K562 (cell line): ENCODE data around the gene HSF4. TPM values are rescaled to one million over a fixed set of nuclear protein-coding genes. Genes with fewer than 3 reads are reported as not detected.

ENCODE experiments used
- ATF1 ChIP-seq, 2 experiments: fragments of 450-650 bp in 1 of 2; IDR thresholded peaks; 2 replicates each; pipeline ENCODE4 v1.6.1; 2016; ENCODE audit warnings: missing compliant biosample characterization in 1 of 2, missing genetic modification characterization in 1 of 2
- CBX3 ChIP-seq, 2 experiments: IDR thresholded peaks; 1 replicate in 1 of 2; 2 replicates in 1 of 2; pipeline ENCODE4 v1.6.1; 2012; ENCODE audit warnings: inconsistent platforms in 2 of 2, low read length in 2 of 2, borderline replicate concordance in 1 of 2, control low read depth in 1 of 2
- CREB1 ChIP-seq, 2 experiments: sonication (generic) in 1 of 2; formaldehyde crosslinking in 1 of 2; IDR thresholded peaks; 2 replicates each; pipeline versions ENCODE4 v1.6.1 to v1.8.0; 2012 to 2022; ENCODE audit warnings: inconsistent platforms in 1 of 2, mild to moderate bottlenecking in 1 of 2, missing genetic modification reagents in 1 of 2, moderate library complexity in 1 of 2
- EP400 ChIP-seq: fragments of 450-650 bp; IDR thresholded peaks from 2 replicates; pipeline ENCODE4 v1.6.1; 2017; ENCODE audit warnings: antibody characterized with exemption, mild to moderate bottlenecking, moderate library complexity
- GABPA ChIP-seq: fragments of 200-800 bp; sonication (Bioruptor generic); conservative IDR thresholded peaks from 2 replicates; pipeline ENCODE4 v1.6.1; 2016; ENCODE audit warnings: low read depth, missing genetic modification characterization, missing compliant biosample characterization
- HMGN3 ChIP-seq: IDR thresholded peaks from 2 replicates; pipeline ENCODE4 v1.6.1; 2011; ENCODE audit warnings: borderline replicate concordance, low read depth, mild to moderate bottlenecking, mixed read lengths, low read length; ENCODE audit not compliant: insufficient read length; ENCODE audit errors: extremely low read depth
- MAZ ChIP-seq, 2 experiments: fragments of 450-650 bp in 1 of 2; sonication (generic) in 1 of 2; formaldehyde crosslinking; IDR thresholded peaks in 1 of 2; conservative IDR thresholded peaks in 1 of 2; 2 replicates each; pipeline versions ENCODE4 v1.4.0 to v1.5.0; 2020; ENCODE audit warnings: mild to moderate bottlenecking in 1 of 2, missing genetic modification reagents in 1 of 2
- MYC ChIP-seq, 2 experiments: fragments of 250-450 bp in 1 of 2; sonication (Bioruptor Pico) in 1 of 2; IDR thresholded peaks; 2 replicates each; pipeline versions ENCODE4 v1.5.1 to v1.6.1; 2012 to 2021; ENCODE audit warnings: low read depth in 2 of 2, borderline replicate concordance in 1 of 2, improper control_type of control experiment in 1 of 2, low read length in 1 of 2, mild to moderate bottlenecking in 1 of 2, moderate library complexity in 1 of 2
- SIN3A ChIP-seq, 2 experiments: fragments of 150-350 bp in 1 of 2; IDR thresholded peaks; 2 replicates each; pipeline ENCODE4 v1.6.1; 2011 to 2016; ENCODE audit warnings: borderline replicate concordance in 2 of 2, low read depth in 2 of 2, low read length in 2 of 2, mild to moderate bottlenecking in 2 of 2, moderate library complexity in 2 of 2; ENCODE audit not compliant: control insufficient read depth in 1 of 2
- SIN3B ChIP-seq: fragments of 450-650 bp; IDR thresholded peaks from 2 replicates; pipeline ENCODE4 v1.6.1; 2017; ENCODE audit warnings: low read depth, mild to moderate bottlenecking, moderate library complexity
- SOX6 ChIP-seq: fragments of 450-650 bp; IDR thresholded peaks from 2 replicates; pipeline ENCODE4 v1.6.1; 2014; ENCODE audit warnings: mild to moderate bottlenecking
- SP2 ChIP-seq: IDR thresholded peaks from 2 replicates; pipeline ENCODE4 v1.6.1; 2011; ENCODE audit warnings: mild to moderate bottlenecking, low read depth, low read length, moderate library complexity; ENCODE audit not compliant: poor library complexity, severe bottlenecking; ENCODE audit errors: extremely low read depth
- TAF1 ChIP-seq: IDR thresholded peaks from 2 replicates; pipeline ENCODE4 v1.6.1; 2011; ENCODE audit warnings: mild to moderate bottlenecking, low read length, moderate library complexity; ENCODE audit not compliant: insufficient read depth, control insufficient read depth, severe bottlenecking; ENCODE audit errors: extremely low read depth
- ZNF184 ChIP-seq: sonication (generic); formaldehyde crosslinking; IDR thresholded peaks from 2 replicates; pipeline ENCODE4 v1.5.0; 2020; ENCODE audit warnings: missing genetic modification reagents
- ZNF24 ChIP-seq: fragments of 450-650 bp; IDR thresholded peaks from 2 replicates; pipeline ENCODE4 v1.6.1; 2016
- ZNF583 ChIP-seq: fragments of 250-450 bp; sonication (Bioruptor Pico); IDR thresholded peaks from 2 replicates; pipeline ENCODE4 v1.4.0; 2020
- ZNF778 ChIP-seq: fragments of 450-650 bp; formaldehyde crosslinking; IDR thresholded peaks from 2 replicates; pipeline ENCODE4 v1.4.0; 2020; ENCODE audit warnings: mild to moderate bottlenecking, moderate library complexity
- ZSCAN29 ChIP-seq: fragments of 450-650 bp; IDR thresholded peaks from 2 replicates; pipeline ENCODE4 v1.6.1; 2017
- polyA plus RNA-seq, 8 experiments: library from polyadenylated mRNA; depleted of rRNA in 4 of 8; stranded (reverse) in 5 of 8; unstranded in 3 of 8; fragments of >200 nt; fragmentation: Nextera tagmentation in 2 of 8; fragmentation: Illumina TruSeq in 1 of 8; extraction: Ambion mirVana in 2 of 8; extraction: Trizol in 1 of 8; gene quantifications; 2 replicates each; pipeline versions ENCODE4 v1.2.1 to v1.2.3, GENCODE V29; 2011 to 2014; ENCODE audit warnings: inconsistent platforms in 1 of 8, missing spikeins in 1 of 8
- total RNA-seq, 7 experiments: library from RNA; depleted of rRNA in 6 of 7; stranded (reverse); fragments of >200 nt in 6 of 7; fragmentation: Illumina TruSeq in 2 of 7; extraction: Trizol in 2 of 7; gene quantifications; 2 replicates each; pipeline versions ENCODE4 v1.2.1 to v1.2.3, GENCODE V29; 2011 to 2021; ENCODE audit warnings: low replicate concordance in 1 of 7
- TF ChIP-seq, protein P1 (sequence below), 2 experiments: fragments of 200-800 bp in 1 of 2; sonication (Bioruptor generic) in 1 of 2; sonication (generic) in 1 of 2; formaldehyde crosslinking in 1 of 2; IDR thresholded peaks in 1 of 2; conservative IDR thresholded peaks in 1 of 2; 2 replicates each; pipeline versions ENCODE4 v1.5.0 to v1.6.1; 2016 to 2020; ENCODE audit warnings: missing compliant biosample characterization in 1 of 2, missing genetic modification characterization in 1 of 2, missing genetic modification reagents in 1 of 2
- TF ChIP-seq, protein P2 (sequence below): fragments of 450-650 bp; IDR thresholded peaks from 2 replicates; pipeline ENCODE4 v1.6.1; 2014; ENCODE audit warnings: low read depth, mild to moderate bottlenecking, moderate library complexity, borderline replicate concordance

HSF4 gene
- total and polyA plus RNA-seq, 9 of the 15 experiments (the other 6 are each of a cell fraction or from before 2014, with no cell fraction given): 0.50 to 35.4 (median 8.8) TPM; not detected in 1

DNA sequence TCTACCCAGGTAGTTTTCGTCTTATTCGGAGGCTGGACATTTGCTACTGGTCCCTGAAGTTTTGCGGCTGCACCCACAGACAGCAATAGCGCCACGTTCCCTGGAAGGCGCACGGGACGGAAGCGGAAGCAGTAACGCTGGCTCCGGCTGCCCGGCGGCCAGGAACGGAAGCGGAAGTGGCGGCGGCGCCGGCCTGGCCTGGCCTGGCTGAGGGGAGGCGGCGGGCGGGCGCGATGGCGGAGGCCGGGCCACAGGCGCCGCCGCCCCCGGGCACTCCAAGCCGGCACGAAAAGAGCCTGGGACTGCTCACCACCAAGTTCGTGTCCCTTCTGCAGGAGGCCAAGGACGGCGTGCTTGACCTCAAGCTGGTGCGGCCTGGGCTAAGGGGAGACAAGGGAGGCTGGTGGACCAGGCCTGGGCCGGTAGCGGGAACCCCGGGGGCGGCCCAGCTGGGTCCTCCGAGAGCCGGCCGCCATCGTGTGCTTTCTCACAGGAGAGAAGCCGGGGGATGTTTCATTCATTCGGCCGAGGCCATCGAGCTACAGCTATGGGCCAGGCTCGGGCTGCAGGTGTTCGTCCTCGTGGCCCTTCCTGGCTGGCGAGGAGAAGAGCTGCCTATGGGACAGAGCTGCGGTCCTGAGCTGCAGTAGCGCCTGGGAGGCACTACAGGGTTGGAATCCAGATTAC, 27.6 kb downstream of the HSF4 start, which contains the start of gene E2F4 (continued):
- TF ChIP-seq TAF1 (peak; percentile 53), SIN3A (IDR thresholded peaks at IDR 0.05; ENCODE audit: borderline replicate concordance in 2 of 2, control insufficient read depth in 1 of 2, low read depth in 2 of 2, low read length in 2 of 2) (peak in 1 of 2 experiments; percentile 90; a peak in 2 of 4 replicates), SIN3B (peak; percentile 87), GABPA (tag) (peak; percentile 98), EP400 (peak; percentile 61; the same call in 1 of the 2 replicates), ZNF24 (0 out of 2 replicates have a peak, but pooled peaks have one; percentile 8), ZNF184 (CRISPR knock-in tag) (no peak), ATF1 (CRISPR knock-in tag; IDR thresholded peaks at IDR 0.05) (no peak), ATF1 (tag; IDR thresholded peaks at IDR 0.05) (no peak), MYC (IDR thresholded peaks at IDR 0.05; ENCODE audit: low read depth, low read length) (peak; percentile 79), MYC (CRISPR knock-in tag; IDR thresholded peaks at IDR 0.05; ENCODE audit: borderline replicate concordance, low read depth) (peak; percentile 43; the same call in 1 of the 2 replicates), CBX3 (IDR thresholded peaks at IDR 0.05; ENCODE audit: borderline replicate concordance in 1 of 2, low read length in 2 of 2) (no peak), HMGN3 (peak; percentile 51), ZNF778 (CRISPR knock-in tag) (no peak), MAZ (CRISPR knock-in tag; conservative IDR thresholded peaks at IDR 0.05 in 1 of 2, IDR thresholded peaks at IDR 0.05 in 1 of 2) (peak; percentile 71 to 73; a peak in 3 of 4 replicates), SP2 (no peak), ZSCAN29 (peak; percentile 13; the same call in 1 of the 2 replicates), CREB1 (IDR thresholded peaks at IDR 0.05) (no peak), CREB1 (CRISPR knock-in tag; IDR thresholded peaks at IDR 0.05) (peak; percentile 70), SOX6 (peak; percentile 39; the same call in 1 of the 2 replicates), ZNF583 (CRISPR knock-in tag) (0 out of 2 replicates have a peak, but pooled peaks have one; percentile 50)
- TF ChIP-seq, protein P1, sequence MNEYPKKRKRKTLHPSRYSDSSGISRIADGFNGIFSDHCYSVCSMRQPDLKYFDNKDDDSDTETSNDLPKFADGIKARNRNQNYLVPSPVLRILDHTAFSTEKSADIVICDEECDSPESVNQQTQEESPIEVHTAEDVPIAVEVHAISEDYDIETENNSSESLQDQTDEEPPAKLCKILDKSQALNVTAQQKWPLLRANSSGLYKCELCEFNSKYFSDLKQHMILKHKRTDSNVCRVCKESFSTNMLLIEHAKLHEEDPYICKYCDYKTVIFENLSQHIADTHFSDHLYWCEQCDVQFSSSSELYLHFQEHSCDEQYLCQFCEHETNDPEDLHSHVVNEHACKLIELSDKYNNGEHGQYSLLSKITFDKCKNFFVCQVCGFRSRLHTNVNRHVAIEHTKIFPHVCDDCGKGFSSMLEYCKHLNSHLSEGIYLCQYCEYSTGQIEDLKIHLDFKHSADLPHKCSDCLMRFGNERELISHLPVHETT (CRISPR knock-in tag; conservative IDR thresholded peaks at IDR 0.05 in 1 of 2, IDR thresholded peaks at IDR 0.05 in 1 of 2): peak in 1 of 2 experiments; percentile 69; a peak in 2 of 4 replicates
- TF ChIP-seq, protein P2, sequence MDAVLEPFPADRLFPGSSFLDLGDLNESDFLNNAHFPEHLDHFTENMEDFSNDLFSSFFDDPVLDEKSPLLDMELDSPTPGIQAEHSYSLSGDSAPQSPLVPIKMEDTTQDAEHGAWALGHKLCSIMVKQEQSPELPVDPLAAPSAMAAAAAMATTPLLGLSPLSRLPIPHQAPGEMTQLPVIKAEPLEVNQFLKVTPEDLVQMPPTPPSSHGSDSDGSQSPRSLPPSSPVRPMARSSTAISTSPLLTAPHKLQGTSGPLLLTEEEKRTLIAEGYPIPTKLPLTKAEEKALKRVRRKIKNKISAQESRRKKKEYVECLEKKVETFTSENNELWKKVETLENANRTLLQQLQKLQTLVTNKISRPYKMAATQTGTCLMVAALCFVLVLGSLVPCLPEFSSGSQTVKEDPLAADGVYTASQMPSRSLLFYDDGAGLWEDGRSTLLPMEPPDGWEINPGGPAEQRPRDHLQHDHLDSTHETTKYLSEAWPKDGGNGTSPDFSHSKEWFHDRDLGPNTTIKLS: peak; percentile 64; the same call in 1 of the 2 replicates
